NCI-H1105 treated with DMSO at 0.1 percent for 48 hours (cell line): ENCODE measurements around the gene EPB41L4B.

ENCODE experiments used
- DNase-seq: peaks from one replicate; lab custom pipeline; 2025; lab: John Stamatoyannopoulos, UW

EPB41L4B gene

GRCh38 chr9:109320331-109320741 lies 523 bp downstream of the EPB41L4B start:
- no peak for DNase-seq

GRCh38 chr9:109319626-109320241 lies 1.1 kb downstream of the EPB41L4B start:
- DNase-seq = no peak

- no peak for DNase-seq
Observed at GRCh38 chr9:109319017-109319625, 1.7 kb downstream of the EPB41L4B start.

GRCh38 chr9:109317979-109318741 lies 2.7 kb downstream of the EPB41L4B start:
- peak; percentile 52 for DNase-seq

- peak; percentile 47 for DNase-seq
Observed at GRCh38 chr9:109317311-109317978, 3.4 kb downstream of the EPB41L4B start.

- DNase-seq = peak; percentile 92
Observed at GRCh38 chr9:109316207-109316640, 4.6 kb downstream of the EPB41L4B start.

GRCh38 chr9:109315480-109316206 lies 5.2 kb downstream of the EPB41L4B start:
- no peak for DNase-seq

- DNase-seq = no peak
Observed at GRCh38 chr9:109314011-109314531, 6.8 kb downstream of the EPB41L4B start.

- no peak for DNase-seq
Observed at GRCh38 chr9:109313351-109313750, 7.5 kb downstream of the EPB41L4B start.

GRCh38 chr9:109312783-109313182 lies 8.1 kb downstream of the EPB41L4B start:
- DNase-seq = no peak

- no peak for DNase-seq
Observed at GRCh38 chr9:109311731-109312130, 9.1 kb downstream of the EPB41L4B start.

GRCh38 chr9:109311286-109311685 lies 9.6 kb downstream of the EPB41L4B start:
- no peak for DNase-seq

- no peak for DNase-seq
Observed at GRCh38 chr9:109310486-109310901, 10.4 kb downstream of the EPB41L4B start.

GRCh38 chr9:109309282-109309681 lies 11.6 kb downstream of the EPB41L4B start:
- no peak for DNase-seq

- DNase-seq = no peak
Observed at GRCh38 chr9:109307380-109308240, 13.2 kb downstream of the EPB41L4B start.

GRCh38 chr9:109305801-109306200 lies 15.1 kb downstream of the EPB41L4B start:
- no peak for DNase-seq

- no peak for DNase-seq
Observed at GRCh38 chr9:109304347-109304746, 16.5 kb downstream of the EPB41L4B start.

GRCh38 chr9:109303900-109304299 lies 17.0 kb downstream of the EPB41L4B start:
- DNase-seq = no peak

- DNase-seq = no peak
Observed at GRCh38 chr9:109302606-109303005, 18.3 kb downstream of the EPB41L4B start.

GRCh38 chr9:109301012-109301411 lies 19.8 kb downstream of the EPB41L4B start:
- DNase-seq = no peak

- DNase-seq = no peak
Observed at GRCh38 chr9:109299891-109300290, 21.0 kb downstream of the EPB41L4B start.
